Mesenchymal stem cell (in vitro differentiated cells and primary cell): ENCODE measurements around the gene CEP44. TPM values are rescaled to one million over a fixed set of nuclear protein-coding genes. Genes with fewer than 3 reads are reported as not detected.
A peak's percentile ranks its signal among the peaks of the same experiment; 100 is the strongest.

Experiments used
- DNase-seq: peaks from one replicate; pipeline ENCODE4 v3.0.0-alpha.2; 2013
- H2AFZ ChIP-seq: one replicate; pipeline ENCODE4 v1.6.1; 2013; ENCODE audit warnings: low read depth, mild to moderate bottlenecking, control low read depth, inconsistent platforms, low read length, moderate library complexity
- H2AK5ac ChIP-seq: 2 replicates; pipeline ENCODE4 v1.6.1; 2013; ENCODE audit warnings: low read length, moderate library complexity, mild to moderate bottlenecking, inconsistent platforms; ENCODE audit not compliant: severe bottlenecking
- H2BK120ac ChIP-seq: one replicate; pipeline ENCODE4 v1.6.1; 2013; ENCODE audit warnings: low read depth, mild to moderate bottlenecking, inconsistent platforms, low read length, moderate library complexity
- H2BK12ac ChIP-seq, 2 experiments: one replicate each; pipeline ENCODE4 v1.6.1; 2013; ENCODE audit warnings: inconsistent platforms in 2 of 2, low read length in 2 of 2, mild to moderate bottlenecking in 2 of 2, moderate library complexity in 2 of 2, control low read depth in 1 of 2
- H2BK15ac ChIP-seq: one replicate; pipeline ENCODE4 v1.6.1; 2013; ENCODE audit warnings: mild to moderate bottlenecking, low read depth, inconsistent platforms; ENCODE audit not compliant: poor library complexity, severe bottlenecking
- H2BK5ac ChIP-seq: 2 replicates; pipeline ENCODE4 v1.6.1; 2013; ENCODE audit warnings: low read depth, mild to moderate bottlenecking, low read length, control low read depth, inconsistent platforms; ENCODE audit not compliant: poor library complexity, severe bottlenecking
- H3K14ac ChIP-seq, 2 experiments: one replicate each; pipeline ENCODE4 v1.6.1; 2013; ENCODE audit warnings: inconsistent platforms in 2 of 2, low read length in 2 of 2, control low read depth in 1 of 2, mild to moderate bottlenecking in 1 of 2, moderate library complexity in 1 of 2
- H3K18ac ChIP-seq, 2 experiments: one replicate each; pipeline ENCODE4 v1.6.1; 2013; ENCODE audit warnings: inconsistent platforms in 2 of 2, low read length in 2 of 2, control low read depth in 1 of 2, low read depth in 1 of 2, mild to moderate bottlenecking in 1 of 2
- H3K23ac ChIP-seq, 2 experiments: one replicate each; pipeline ENCODE4 v1.6.1; 2013; ENCODE audit warnings: inconsistent platforms in 2 of 2, low read length in 2 of 2, mild to moderate bottlenecking in 2 of 2, moderate library complexity in 2 of 2, control low read depth in 1 of 2
- H3K27ac ChIP-seq: 2 replicates; pipeline ENCODE4 v1.5.1; 2013; ENCODE audit warnings: mild to moderate bottlenecking, moderate library complexity, low read length, control low read depth, inconsistent platforms; ENCODE audit not compliant: poor library complexity, severe bottlenecking
- H3K27me3 ChIP-seq, 2 experiments: 2 replicates each; pipeline versions ENCODE4 v1.6.1 to v1.7.0; 2013; ENCODE audit warnings: low read length in 2 of 2, mild to moderate bottlenecking in 2 of 2, moderate library complexity in 2 of 2, control low read depth in 1 of 2, inconsistent platforms in 1 of 2; ENCODE audit not compliant: control insufficient read depth in 1 of 2, insufficient read depth in 1 of 2
- H3K36me3 ChIP-seq, 2 experiments: 2 replicates each; pipeline versions ENCODE4 v1.6.1 to v1.7.0; 2013; ENCODE audit warnings: low read length in 2 of 2, control low read depth in 1 of 2, inconsistent platforms in 1 of 2, low read depth in 1 of 2, mild to moderate bottlenecking in 1 of 2; ENCODE audit not compliant: insufficient read depth in 2 of 2, control insufficient read depth in 1 of 2
- H3K4ac ChIP-seq, 2 experiments: one replicate each; pipeline ENCODE4 v1.6.1; 2013; ENCODE audit warnings: inconsistent platforms in 2 of 2, low read length in 2 of 2, mild to moderate bottlenecking in 2 of 2, moderate library complexity in 2 of 2, control low read depth in 1 of 2, low read depth in 1 of 2
- H3K4me1 ChIP-seq: 2 replicates; pipeline ENCODE4 v1.6.1; 2013; ENCODE audit warnings: low read depth, low read length, control low read depth; ENCODE audit not compliant: control insufficient read depth, insufficient read depth
- H3K4me2 ChIP-seq: 2 replicates; pipeline ENCODE4 v1.6.1; 2013; ENCODE audit warnings: low read length, mild to moderate bottlenecking, inconsistent platforms; ENCODE audit not compliant: poor library complexity, severe bottlenecking
- H3K4me3 ChIP-seq, 2 experiments: 2 replicates each; pipeline versions ENCODE4 v1.5.1 to v1.7.0; 2013; ENCODE audit warnings: low read length in 2 of 2, mild to moderate bottlenecking in 2 of 2, control low read depth in 1 of 2, low read depth in 1 of 2; ENCODE audit not compliant: insufficient read depth in 1 of 2
- H3K79me1 ChIP-seq: replicated peaks from 2 replicates; pipeline ENCODE4 v1.6.1; 2013; ENCODE audit warnings: mild to moderate bottlenecking, control low read depth, low read length, inconsistent platforms; ENCODE audit not compliant: poor library complexity, severe bottlenecking
- H3K9ac ChIP-seq: 2 replicates; pipeline ENCODE4 v1.7.0; 2013; ENCODE audit warnings: mild to moderate bottlenecking, low read length, moderate library complexity
- H3K9me3 ChIP-seq: 2 replicates; pipeline ENCODE4 v1.7.0; 2013; ENCODE audit warnings: mild to moderate bottlenecking, low read length; ENCODE audit not compliant: control insufficient read depth
- H4K8ac ChIP-seq: one replicate; pipeline ENCODE4 v1.6.1; 2013; ENCODE audit warnings: inconsistent platforms, mild to moderate bottlenecking, low read length, moderate library complexity
- H4K91ac ChIP-seq: one replicate; pipeline ENCODE4 v1.6.1; 2013; ENCODE audit warnings: mild to moderate bottlenecking, low read length, inconsistent platforms
- WGBS: methylation state at CpG from one replicate; pipeline ENCODE4 v1.1.7; 2013; ENCODE audit warnings: mixed read lengths; 5-methylcytosine and 5-hydroxymethylcytosine counted together
- polyA plus RNA-seq, 2 experiments: library from polyadenylated mRNA; stranded (reverse); fragments of 200-250 nt; gene quantifications; one replicate each; pipeline ENCODE4 v1.2.3, GENCODE V29; 2013

Gene CEP44
- polyA plus RNA-seq (2013, experiment 1 of 2), result 6.9 TPM
- polyA plus RNA-seq (2013, experiment 2 of 2), result 6.7 TPM

GRCh38 chr4:174283507-174284471, at the start of gene CEP44, which contains the start of gene FBXO8:
CEP44 (plus strand) TSS chr4:174283911; CDS start chr4:174299122, 15,211 bp downstream.
FBXO8 (minus strand) TSS chr4:174283667; CDS start chr4:174263092, 20,575 bp downstream.
- Histone ChIP-seq H4K91ac (peak within 1 kb of the TSS; percentile 67), H2AK5ac (no peak within 1 kb of the TSS), H2BK12ac (peak within 1 kb of the TSS in 1 of 2 experiments; percentile 10), H4K8ac (peak within 1 kb of the TSS; percentile 90), H3K4me3 (peak within 1 kb of the TSS; percentile 81 to 89), H3K23ac (no peak within 1 kb of the TSS), H3K4me1 (peaks cover 3% of the 10 kb centered on the region), H3K79me1 (peaks cover 11% of the 10 kb centered on the region), H2BK15ac (no peak within 1 kb of the TSS), H3K9me3 (no peaks in the 10 kb centered on the region), H2AFZ (peak within 1 kb of the TSS; percentile 87), H3K27ac (peak within 1 kb of the TSS; percentile 97), H3K4ac (peak within 1 kb of the TSS; percentile 39 to 81), H3K4me2 (peak within 1 kb of the TSS; percentile 76), H2BK120ac (peak within 1 kb of the TSS; percentile 36), H3K27me3 (no peaks in the 10 kb centered on the region), H2BK5ac (peak within 1 kb of the TSS; percentile 96), H3K9ac (peak within 1 kb of the TSS; percentile 97), H3K36me3 (no peaks in the 10 kb centered on the region), H3K14ac (peak within 1 kb of the TSS; percentile 4 to 61), H3K18ac (peak within 1 kb of the TSS; percentile 49 to 93)
- DNase-seq, result peak; percentile 91
- WGBS, result under 1% methylated on average over 47 of the region's 52 CpGs

DNA sequence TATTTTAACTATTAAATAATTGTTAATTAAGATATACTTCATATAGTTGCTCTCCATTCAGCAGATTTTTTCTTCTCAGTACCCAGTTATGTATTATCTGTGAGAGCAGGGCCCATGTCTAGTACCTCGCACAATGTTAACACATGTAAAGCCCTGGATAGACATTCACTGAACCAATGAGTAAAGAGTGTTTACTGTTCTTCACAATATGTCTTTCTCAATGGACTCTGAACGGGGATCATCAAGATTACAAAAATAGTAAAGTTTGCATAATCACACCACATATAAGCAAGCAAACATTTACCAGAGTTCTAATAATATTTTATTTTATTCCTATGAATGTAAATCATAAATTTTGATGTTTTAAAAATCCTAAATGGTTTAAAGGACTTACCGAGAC, 47.4 kb upstream of the CEP44 start:
- Histone ChIP-seq H3K4me1 (no peaks in the 10 kb centered on the region), H3K4ac (no peak overlapping the region), H2BK120ac (no peak overlapping the region), H2BK12ac (no peak overlapping the region), H2BK15ac (no peak overlapping the region), H3K27me3 (no peaks in the 10 kb centered on the region), H2AFZ (no peak overlapping the region), H3K36me3 (peaks cover 0 to 35% of the 10 kb centered on the region in 2 experiments), H3K79me1 (peaks cover 1% of the 10 kb centered on the region), H3K9ac (no peak overlapping the region), H3K14ac (no peak overlapping the region), H4K8ac (no peak overlapping the region), H3K27ac (no peak overlapping the region), H2AK5ac (no peak overlapping the region), H3K18ac (no peak overlapping the region), H3K4me3 (no peak overlapping the region), H3K9me3 (no peaks in the 10 kb centered on the region), H4K91ac (no peak overlapping the region), H3K23ac (no peak overlapping the region), H2BK5ac (no peak overlapping the region), H3K4me2 (no peak overlapping the region)
- DNase-seq, result no peak
- WGBS, result 100% methylated on average over 1 of the region's 3 CpGs

DNA sequence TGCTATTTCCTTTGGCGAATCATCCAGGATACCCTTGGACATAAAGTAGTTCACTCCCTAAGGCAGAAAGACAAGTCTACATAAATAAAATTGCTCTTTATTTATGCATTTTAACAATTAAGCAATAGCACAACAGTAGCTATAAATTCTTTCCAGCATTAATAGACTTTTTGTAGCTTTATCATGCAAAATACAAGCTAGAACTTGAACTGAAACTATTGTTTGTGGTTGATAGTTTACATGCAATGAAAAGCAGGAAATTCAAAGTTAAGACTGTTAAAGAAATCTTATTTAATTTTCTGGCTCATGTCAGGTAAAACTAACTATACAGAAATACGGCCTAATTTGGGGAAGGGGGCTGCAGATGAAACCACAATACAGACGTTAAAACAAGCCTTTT, 42.5 kb upstream of the CEP44 start:
- H2BK120ac ChIP-seq, result no peak overlapping the region
- H3K18ac ChIP-seq, result no peak overlapping the region
- no peak overlapping the region for H3K27ac ChIP-seq
- H3K79me1 ChIP-seq, result peaks cover 1% of the 10 kb centered on the region
- H3K23ac ChIP-seq, result no peak overlapping the region
- H2BK12ac ChIP-seq, result no peak overlapping the region
- no peak overlapping the region for H3K4ac ChIP-seq
- no peak overlapping the region for H3K9ac ChIP-seq
- H4K91ac ChIP-seq, result no peak overlapping the region
- no peaks in the 10 kb centered on the region for H3K4me1 ChIP-seq
- H2BK5ac ChIP-seq, result no peak overlapping the region
- H2AFZ ChIP-seq, result no peak overlapping the region
- H3K9me3 ChIP-seq, result no peaks in the 10 kb centered on the region
- 82% methylated on average over 2 of the region's 3 CpGs for WGBS
- no peak overlapping the region for H3K4me2 ChIP-seq
- no peak overlapping the region for H2BK15ac ChIP-seq
- H4K8ac ChIP-seq, result no peak overlapping the region
- H3K27me3 ChIP-seq, result no peaks in the 10 kb centered on the region
- peaks cover 0 to 32% of the 10 kb centered on the region in 2 experiments for H3K36me3 ChIP-seq
- H3K4me3 ChIP-seq, result no peak overlapping the region
- no peak overlapping the region for H2AK5ac ChIP-seq
- no peak for DNase-seq
- no peak overlapping the region for H3K14ac ChIP-seq

GRCh38 chr4:174244441-174244840, 39.3 kb upstream of the CEP44 start:
- Histone ChIP-seq H2BK12ac (no peak overlapping the region), H3K4me1 (no peaks in the 10 kb centered on the region), H2BK15ac (no peak overlapping the region), H2AFZ (no peak overlapping the region), H4K8ac (no peak overlapping the region), H3K27me3 (no peaks in the 10 kb centered on the region), H3K18ac (no peak overlapping the region), H2BK120ac (no peak overlapping the region), H3K9me3 (no peaks in the 10 kb centered on the region), H3K23ac (no peak overlapping the region), H3K27ac (no peak overlapping the region), H3K79me1 (peaks cover 1% of the 10 kb centered on the region), H2AK5ac (no peak overlapping the region), H4K91ac (no peak overlapping the region), H3K9ac (no peak overlapping the region), H2BK5ac (no peak overlapping the region), H3K36me3 (peaks cover 0 to 8% of the 10 kb centered on the region in 2 experiments), H3K4me3 (no peak overlapping the region), H3K14ac (no peak overlapping the region), H3K4ac (no peak overlapping the region), H3K4me2 (no peak overlapping the region)
- no peak for DNase-seq
- WGBS, result no CpG with 5 or more reads among the region's 1 CpG
